H9 (cell line): ENCODE measurements around the gene ZNF335. TPM values are rescaled to one million over a fixed set of nuclear protein-coding genes. Genes with fewer than 3 reads are reported as not detected.

Source experiments
- DNase-seq: peaks from one replicate; pipeline ENCODE4 v3.0.0-alpha.2; 2017
- H2AFZ ChIP-seq: one replicate; pipeline ENCODE4 v1.6.1; 2013; ENCODE audit warnings: mild to moderate bottlenecking, low read length, control low read depth, moderate library complexity
- H2AK5ac ChIP-seq: 2 replicates; pipeline ENCODE4 v1.6.1; 2013; ENCODE audit warnings: low read length, control low read depth, mixed read lengths; ENCODE audit not compliant: insufficient read length
- H2BK120ac ChIP-seq: one replicate; pipeline ENCODE4 v1.6.1; 2013; ENCODE audit warnings: low read depth, mild to moderate bottlenecking, low read length, control low read depth, inconsistent platforms; ENCODE audit not compliant: poor library complexity, severe bottlenecking
- H2BK12ac ChIP-seq: 2 replicates; pipeline ENCODE4 v1.6.1; 2013; ENCODE audit warnings: low read length, control low read depth, mixed read lengths, low read depth; ENCODE audit not compliant: insufficient read length
- H2BK15ac ChIP-seq: 2 replicates; pipeline ENCODE4 v1.6.1; 2013; ENCODE audit warnings: low read depth, low read length, control low read depth
- H2BK20ac ChIP-seq: one replicate; pipeline ENCODE4 v1.6.1; 2013; ENCODE audit warnings: low read depth, mild to moderate bottlenecking, low read length, control low read depth, inconsistent platforms; ENCODE audit not compliant: poor library complexity, severe bottlenecking
- H2BK5ac ChIP-seq: 2 replicates; pipeline ENCODE4 v1.6.1; 2013; ENCODE audit warnings: low read length, control low read depth, mixed read lengths; ENCODE audit not compliant: insufficient read length
- H3K14ac ChIP-seq: 2 replicates; pipeline ENCODE4 v1.6.1; 2013; ENCODE audit warnings: low read length, control low read depth; ENCODE audit not compliant: insufficient read depth
- H3K18ac ChIP-seq: 2 replicates; pipeline ENCODE4 v1.6.1; 2013; ENCODE audit warnings: low read depth, mild to moderate bottlenecking, mixed read lengths, low read length, control low read depth; ENCODE audit not compliant: insufficient read length
- H3K23ac ChIP-seq: 2 replicates; pipeline ENCODE4 v1.6.1; 2013; ENCODE audit warnings: low read length, control low read depth, mixed read lengths, low read depth; ENCODE audit not compliant: insufficient read length
- H3K23me2 ChIP-seq: 2 replicates; pipeline ENCODE4 v1.6.1; 2013; ENCODE audit warnings: low read depth, mild to moderate bottlenecking, mixed read lengths, low read length, control low read depth; ENCODE audit not compliant: insufficient read length, poor library complexity, severe bottlenecking
- H3K27ac ChIP-seq: 2 replicates; pipeline ENCODE4 v1.5.1; 2013; ENCODE audit warnings: low read length, control low read depth, mixed read lengths, low read depth; ENCODE audit not compliant: insufficient read length
- H3K27me3 ChIP-seq: 2 replicates; pipeline ENCODE4 v1.6.1; 2013; ENCODE audit warnings: low read length, control low read depth, inconsistent platforms; ENCODE audit not compliant: insufficient read depth
- H3K4ac ChIP-seq: 2 replicates; pipeline ENCODE4 v1.6.1; 2013; ENCODE audit warnings: low read depth, mild to moderate bottlenecking, control low read depth, inconsistent platforms, low read length, moderate library complexity
- H3K4me1 ChIP-seq: 2 replicates; pipeline ENCODE4 v1.6.1; 2013; ENCODE audit warnings: low read length, control low read depth, inconsistent platforms; ENCODE audit not compliant: insufficient read depth
- H3K4me2 ChIP-seq: 2 replicates; pipeline ENCODE4 v1.6.1; 2013; ENCODE audit warnings: low read length, control low read depth, mixed read lengths; ENCODE audit not compliant: insufficient read length, insufficient read depth
- H3K56ac ChIP-seq: 2 replicates; pipeline ENCODE4 v1.6.1; 2013; ENCODE audit warnings: low read depth, mild to moderate bottlenecking, mixed read lengths, low read length, control low read depth; ENCODE audit not compliant: insufficient read length
- H3K79me1 ChIP-seq: 2 replicates; pipeline ENCODE4 v1.6.1; 2013; ENCODE audit warnings: low read depth, mild to moderate bottlenecking, moderate library complexity, low read length, control low read depth, inconsistent platforms; ENCODE audit not compliant: insufficient read depth, poor library complexity, severe bottlenecking
- H3K79me2 ChIP-seq: 2 replicates; pipeline ENCODE4 v1.6.1; 2013; ENCODE audit warnings: low read length, control low read depth, inconsistent platforms; ENCODE audit not compliant: insufficient read depth
- H3K9ac ChIP-seq: 2 replicates; pipeline ENCODE4 v1.6.1; 2013; ENCODE audit warnings: low read length, control low read depth, mixed read lengths; ENCODE audit not compliant: insufficient read length; ENCODE audit errors: extremely low read depth
- H3K9me3 ChIP-seq: one replicate; pipeline ENCODE4 v1.6.1; 2013; ENCODE audit warnings: low read depth, low read length, inconsistent platforms; ENCODE audit not compliant: control insufficient read depth
- H3T11ph ChIP-seq: one replicate; pipeline ENCODE4 v1.6.1; 2013; ENCODE audit warnings: mild to moderate bottlenecking, low read length, control low read depth, inconsistent platforms
- H4K20me1 ChIP-seq: one replicate; pipeline ENCODE4 v1.6.1; 2013; ENCODE audit not compliant: control insufficient read depth, insufficient read length, insufficient read depth
- H4K5ac ChIP-seq: 2 replicates; pipeline ENCODE4 v1.6.1; 2013; ENCODE audit warnings: low read depth, mild to moderate bottlenecking, mixed read lengths, low read length, control low read depth; ENCODE audit not compliant: insufficient read length
- H4K8ac ChIP-seq: replicated peaks from 2 replicates; pipeline ENCODE4 v1.6.1; 2013; ENCODE audit warnings: low read length, control low read depth, mixed read lengths, low read depth; ENCODE audit not compliant: insufficient read length
- H4K91ac ChIP-seq: 2 replicates; pipeline ENCODE4 v1.6.1; 2013; ENCODE audit warnings: low read depth, mild to moderate bottlenecking, moderate library complexity, mixed read lengths, low read length, control low read depth; ENCODE audit not compliant: insufficient read length
- H3K27ac Mint-ChIP-seq, 3 experiments: 2 replicates in 2 of 3; 3 replicates in 1 of 3; pipeline ENCODE4 v1.8.0; 2020 to 2021; ENCODE audit warnings: mixed read lengths in 3 of 3, mild to moderate bottlenecking in 1 of 3, moderate library complexity in 1 of 3
- H3K27me3 Mint-ChIP-seq: 2 replicates; pipeline ENCODE4 v1.8.0; 2021; ENCODE audit warnings: low read depth, mild to moderate bottlenecking, moderate library complexity, mixed read lengths
- H3K36me3 Mint-ChIP-seq, 3 experiments: 2 replicates in 2 of 3; 3 replicates in 1 of 3; pipeline ENCODE4 v1.8.0; 2020 to 2021; ENCODE audit warnings: low read depth in 3 of 3, mixed read lengths in 3 of 3; ENCODE audit not compliant: insufficient read depth in 1 of 3
- H3K4me1 Mint-ChIP-seq, 2 experiments: 2 replicates each; pipeline ENCODE4 v1.8.0; 2020; ENCODE audit warnings: mixed read lengths in 2 of 2
- H3K4me3 Mint-ChIP-seq, 2 experiments: 2 replicates in 1 of 2; 3 replicates in 1 of 2; pipeline ENCODE4 v1.8.0; 2020 to 2021; ENCODE audit warnings: mild to moderate bottlenecking in 2 of 2, mixed read lengths in 2 of 2, moderate library complexity in 1 of 2
- H3K9me3 Mint-ChIP-seq, 2 experiments: 2 replicates in 1 of 2; 3 replicates in 1 of 2; pipeline ENCODE4 v1.8.0; 2020; ENCODE audit warnings: mild to moderate bottlenecking in 2 of 2, mixed read lengths in 2 of 2, moderate library complexity in 1 of 2
- CTCF ChIP-seq: fragments of 200-600 bp; sonication (generic); conservative IDR thresholded peaks from 3 replicates; pipeline ENCODE4 v1.8.0; 2021; ENCODE audit warnings: antibody characterized with exemption, mild to moderate bottlenecking
- WGBS: extraction: QIAGEN DNeasy Blood & Tissue Kit; methylation state at CpG from one replicate; pipeline ENCODE4 v1.1.7; 2013; ENCODE audit warnings: missing lambda C conversion rate, low lambda C conversion rate, mixed read lengths; ENCODE audit not compliant: insufficient read length; ENCODE audit errors: extremely low coverage; 5-methylcytosine and 5-hydroxymethylcytosine counted together
- total RNA-seq: library from RNA; stranded (reverse); gene quantifications from 2 replicates; pipeline ENCODE4 v1.2.1, GENCODE V29; 2021

Gene ZNF335
- total RNA-seq, 1 experiment from 2014 or later, result 21.1 TPM

GRCh38 chr20:45934586-45935415 lies 37.2 kb downstream of the ZNF335 start, which contains the start of gene PCIF1:
TSS of gene PCIF1 (plus strand) at chr20:45934683. CDS start at chr20:45939000, 4,317 bp downstream.
- Mint-ChIP-seq H3K4me1 (peaks cover 32 to 33% of the 10 kb centered on the region in 2 experiments), H3K27ac (peak within 1 kb of the TSS; percentile 99 to 100 (median 100)), H3K27me3 (no peaks in the 10 kb centered on the region; the same call in 1 of the 2 replicates), H3K9me3 (no peaks in the 10 kb centered on the region), H3K4me3 (peak within 1 kb of the TSS; percentile 97 to 98), H3K36me3 (peaks cover 14 to 28% (median 26%) of the 10 kb centered on the region in 3 experiments)
- Histone ChIP-seq H3K4me1 (peaks cover 11% of the 10 kb centered on the region), H2BK120ac (peak within 1 kb of the TSS; percentile 85), H3T11ph (no peak within 1 kb of the TSS), H3K23me2 (peaks cover 11% of the 10 kb centered on the region), H3K23ac (no peak within 1 kb of the TSS), H3K9ac (peak within 1 kb of the TSS; percentile 95), H3K27ac (peak within 1 kb of the TSS; percentile 61), H3K18ac (peak within 1 kb of the TSS; percentile 99), H2BK12ac (no peak within 1 kb of the TSS), H3K79me1 (no peaks in the 10 kb centered on the region), H3K56ac (no peak within 1 kb of the TSS), H4K5ac (peak within 1 kb of the TSS; percentile 18), H3K4ac (peak within 1 kb of the TSS; percentile 34; the same call in 1 of the 2 replicates), H4K20me1 (no peaks in the 10 kb centered on the region), H3K9me3 (no peaks in the 10 kb centered on the region), H2BK15ac (no peak within 1 kb of the TSS), H4K91ac (peak within 1 kb of the TSS; percentile 76), H3K79me2 (peaks cover 4% of the 10 kb centered on the region; the same call in 1 of the 2 replicates), H3K14ac (peak within 1 kb of the TSS; percentile 96), H4K8ac (no peak within 1 kb of the TSS), H3K27me3 (no peaks in the 10 kb centered on the region), H2AFZ (no peak within 1 kb of the TSS), H2AK5ac (no peak within 1 kb of the TSS), H2BK5ac (peak within 1 kb of the TSS; percentile 46), H3K4me2 (peak within 1 kb of the TSS; percentile 73), H2BK20ac (no peak within 1 kb of the TSS)
- peak; percentile 96 for DNase-seq
- TF ChIP-seq CTCF, result no peak
- no CpG with 5 or more reads among the region's 102 CpGs for WGBS
